Mucosa of descending colon (tissue), 3 donors: Measurements from ENCODE around the gene GINS1. TPM values are rescaled to one million over a fixed set of nuclear protein-coding genes. Genes with fewer than 3 reads are reported as not detected.

ENCODE experiments used
- ATAC-seq: fragments of 200-7000 bp; cut with Tn5 transposase; one replicate; pipeline ENCODE4 v1.9.1; 2020; ENCODE audit warnings: mild to moderate bottlenecking, moderate library complexity
- DNase-seq, 3 donors: peaks; one replicate each; pipeline ENCODE4 v3.0.0-alpha.2; 2020
- H3K36me3 ChIP-seq: fragments of 200-600 bp; one replicate; pipeline ENCODE4 v1.8.0; 2021; ENCODE audit warnings: low read depth, mild to moderate bottlenecking
- H3K4me1 ChIP-seq: fragments of 200-600 bp; one replicate; pipeline ENCODE4 v1.8.0; 2021; ENCODE audit warnings: low read depth, mild to moderate bottlenecking
- H3K4me3 ChIP-seq: fragments of 200-600 bp; one replicate; pipeline ENCODE4 v1.8.0; 2021; ENCODE audit warnings: mild to moderate bottlenecking
- H3K9me3 ChIP-seq: fragments of 200-600 bp; one replicate; pipeline ENCODE4 v1.8.0; 2021; ENCODE audit warnings: mild to moderate bottlenecking
- CTCF ChIP-seq: fragments of 200-600 bp; IDR thresholded peaks from one replicate; pipeline ENCODE4 v1.8.0; 2022; ENCODE audit warnings: antibody characterized with exemption, mild to moderate bottlenecking
- intact Hi-C, 2 donors: fragments of 100-400 bp; cut with DNase I in 1 of 2; cut with micrococcal nuclease in 1 of 2; formaldehyde crosslinking; loops; one replicate each; pipeline versions ENCODE4 v1.11.0 to v1.11.1; 2022; cut with DNase I, micrococcal nuclease
- total RNA-seq, 3 donors: library from RNA; stranded (reverse); fragmentation: NEBNext Ultra II Directional in 2 of 3; extraction: Animal tissue kit (Norgen Biotek cat#: 25700) in 2 of 3; gene quantifications; one replicate each; pipeline versions ENCODE4 v1.2.1 to v1.2.4, GENCODE V29; 2021 to 2023
- donor health status: DM: no; HTN: no; CAD: no; lungs with moderate emphysema.
- donor health status: DM: no; HTN: no; CAD: no.
- donor health status: DM: no; HTN: yes; CAD: no.

The GINS1 gene
- total RNA-seq, 3 donors from 2014 or later, result 1.8 to 8.6 (median 1.9) TPM

GRCh38 chr20:25368526-25368925 lies 38.9 kb upstream of the GINS1 start:
- DNase-seq, result no peak
- ATAC-seq, result no peak

GRCh38 chr20:25368976-25369375 lies 38.5 kb upstream of the GINS1 start:
- intact Hi-C loops, result no loop called here
- ATAC-seq (no peak), DNase-seq (no peak)
- H3K36me3 ChIP-seq, result no peaks in the 10 kb centered on the region
- no peaks in the 10 kb centered on the region for H3K4me1 ChIP-seq
- H3K4me3 ChIP-seq, result no peak overlapping the region
- no peaks in the 10 kb centered on the region for H3K9me3 ChIP-seq
- no peak for TF ChIP-seq CTCF

More at GRCh38 chr20:25368526-25368925, 38.9 kb upstream of the GINS1 start:
- TF ChIP-seq CTCF, result no peak
- no peaks in the 10 kb centered on the region for H3K4me1 ChIP-seq
- no peaks in the 10 kb centered on the region for H3K36me3 ChIP-seq
- H3K9me3 ChIP-seq, result no peaks in the 10 kb centered on the region
- intact Hi-C loops, result no loop called here
- H3K4me3 ChIP-seq, result no peak overlapping the region

GRCh38 chr20:25369529-25369928 lies 37.9 kb upstream of the GINS1 start:
- DNase-seq (no peak), ATAC-seq (no peak)
- no peak overlapping the region for H3K4me3 ChIP-seq
- no peaks in the 10 kb centered on the region for H3K9me3 ChIP-seq
- no peak for TF ChIP-seq CTCF
- H3K36me3 ChIP-seq, result no peaks in the 10 kb centered on the region
- no peaks in the 10 kb centered on the region for H3K4me1 ChIP-seq
- intact Hi-C loops, result no loop called here

GRCh38 chr20:25369971-25370370 lies 37.5 kb upstream of the GINS1 start:
- no peak for TF ChIP-seq CTCF
- H3K4me3 ChIP-seq, result no peak overlapping the region
- no peaks in the 10 kb centered on the region for H3K9me3 ChIP-seq
- no peak for DNase-seq
- H3K4me1 ChIP-seq, result no peaks in the 10 kb centered on the region
- no peaks in the 10 kb centered on the region for H3K36me3 ChIP-seq
- intact Hi-C loops, result no loop called here
- ATAC-seq, result no peak

GRCh38 chr20:25372584-25373336 lies 34.7 kb upstream of the GINS1 start:
- TF ChIP-seq CTCF, result no peak
- no peak for DNase-seq
- intact Hi-C loops, result no loop called here
- H3K36me3 ChIP-seq, result no peaks in the 10 kb centered on the region
- H3K4me3 ChIP-seq, result no peak overlapping the region
- H3K4me1 ChIP-seq, result no peaks in the 10 kb centered on the region
- H3K9me3 ChIP-seq, result no peaks in the 10 kb centered on the region
- no peak for ATAC-seq

GRCh38 chr20:25374842-25375241 lies 32.6 kb upstream of the GINS1 start:
- Histone ChIP-seq H3K36me3 (no peaks in the 10 kb centered on the region), H3K4me1 (no peaks in the 10 kb centered on the region), H3K4me3 (no peak overlapping the region), H3K9me3 (no peaks in the 10 kb centered on the region)
- no peak for ATAC-seq
- no peak for TF ChIP-seq CTCF
- no peak for DNase-seq
- intact Hi-C loops, result no loop called here
